Chondrocyte (in vitro differentiated cells): ENCODE data around the gene AQR. TPM values are rescaled to one million over a fixed set of nuclear protein-coding genes. Genes with fewer than 3 reads are reported as not detected.

Experiments
- DNase-seq: peaks from one replicate; pipeline ENCODE4 v3.0.0; 2021; ENCODE audit warnings: mixed read lengths, low spot score
- H3K27ac Mint-ChIP-seq: one replicate; pipeline ENCODE4 v1.8.0; 2021; ENCODE audit warnings: mild to moderate bottlenecking, moderate library complexity, mixed read lengths; ENCODE audit not compliant: unreplicated experiment
- H3K27me3 Mint-ChIP-seq: 2 replicates; pipeline ENCODE4 v1.8.0; 2021; ENCODE audit warnings: low read depth, mixed read lengths
- H3K36me3 Mint-ChIP-seq: 2 replicates; pipeline ENCODE4 v1.8.0; 2021; ENCODE audit warnings: low read depth, mixed read lengths
- H3K4me1 Mint-ChIP-seq: 2 replicates; pipeline ENCODE4 v1.8.0; 2021; ENCODE audit warnings: low read depth, mild to moderate bottlenecking, mixed read lengths
- H3K4me3 Mint-ChIP-seq: one replicate; pipeline ENCODE4 v1.8.0; 2021; ENCODE audit warnings: mild to moderate bottlenecking, moderate library complexity, mixed read lengths; ENCODE audit not compliant: unreplicated experiment
- H3K9me3 Mint-ChIP-seq: 2 replicates; pipeline ENCODE4 v1.8.0; 2021; ENCODE audit warnings: low read depth, mixed read lengths
- CTCF ChIP-seq: fragments of 200-600 bp; sonication (generic); IDR thresholded peaks from 2 replicates; pipeline ENCODE4 v1.5.0; 2021; ENCODE audit warnings: antibody characterized with exemption, mild to moderate bottlenecking, moderate library complexity
- long read RNA-seq: library from polyadenylated mRNA; stranded (forward); transcript quantifications from one replicate; pipeline ENCODE4 v2.0.0, GENCODE V29; 2021
- total RNA-seq: library from RNA; stranded (reverse); gene quantifications from 3 replicates; pipeline ENCODE4 v1.2.1, GENCODE V29; 2021

The AQR gene
- 18.2 to 26.3 TPM (median 19.3 TPM) in 3 replicates for total RNA-seq
- long read RNA-seq, full-length matches to known transcripts = 3 of 6 reads
- long read RNA-seq, partial matches to known transcripts = 0 of 6 reads
- long read RNA-seq, other reads (novel, unspliced or antisense) = 3 of 6 reads

GRCh38 chr15:34969340-34970097 is at the start of gene AQR:
Gene AQR, minus strand, starts transcription at chr15:34969742. Its CDS starts 129 bp downstream, at chr15:34969613.
- peaks cover 29% of the 10 kb centered on the region for H3K4me1 Mint-ChIP-seq
- peak within 1 kb of the TSS; percentile 96 for H3K27ac Mint-ChIP-seq
- peak; percentile 81 for TF ChIP-seq CTCF
- peak; percentile 98 for DNase-seq
- peak within 1 kb of the TSS; percentile 99 for H3K4me3 Mint-ChIP-seq
- no peaks in the 10 kb centered on the region for H3K36me3 Mint-ChIP-seq
- H3K9me3 Mint-ChIP-seq = no peaks in the 10 kb centered on the region
- H3K27me3 Mint-ChIP-seq = no peaks in the 10 kb centered on the region

GRCh38 chr15:35014241-35014640 is 44.7 kb upstream of the AQR start:
- H3K27ac Mint-ChIP-seq = no peak overlapping the region
- no peak for DNase-seq
- H3K27me3 Mint-ChIP-seq = peaks cover 2% of the 10 kb centered on the region
- H3K4me3 Mint-ChIP-seq = no peak overlapping the region
- no peaks in the 10 kb centered on the region for H3K36me3 Mint-ChIP-seq
- H3K9me3 Mint-ChIP-seq = no peaks in the 10 kb centered on the region
- H3K4me1 Mint-ChIP-seq = no peaks in the 10 kb centered on the region
- no peak for TF ChIP-seq CTCF

- no peak overlapping the region for H3K4me3 Mint-ChIP-seq
- no peak overlapping the region for H3K27ac Mint-ChIP-seq
- TF ChIP-seq CTCF = no peak
- H3K27me3 Mint-ChIP-seq = peaks cover 2% of the 10 kb centered on the region
- no peaks in the 10 kb centered on the region for H3K4me1 Mint-ChIP-seq
- H3K36me3 Mint-ChIP-seq = no peaks in the 10 kb centered on the region
- DNase-seq = no peak
- H3K9me3 Mint-ChIP-seq = no peaks in the 10 kb centered on the region
Measured at GRCh38 chr15:35013370-35013769, 43.8 kb upstream of the AQR start.

- H3K36me3 Mint-ChIP-seq = no peaks in the 10 kb centered on the region
- DNase-seq = no peak
- no peaks in the 10 kb centered on the region for H3K27me3 Mint-ChIP-seq
- TF ChIP-seq CTCF = no peak
- no peak overlapping the region for H3K4me3 Mint-ChIP-seq
- no peak overlapping the region for H3K27ac Mint-ChIP-seq
- H3K4me1 Mint-ChIP-seq = no peaks in the 10 kb centered on the region
- no peaks in the 10 kb centered on the region for H3K9me3 Mint-ChIP-seq
Measured at GRCh38 chr15:35007397-35007796, 37.9 kb upstream of the AQR start.

- TF ChIP-seq CTCF = no peak
- no peaks in the 10 kb centered on the region for H3K27me3 Mint-ChIP-seq
- H3K36me3 Mint-ChIP-seq = no peaks in the 10 kb centered on the region
- no peak overlapping the region for H3K4me3 Mint-ChIP-seq
- no peaks in the 10 kb centered on the region for H3K4me1 Mint-ChIP-seq
- DNase-seq = no peak
- H3K27ac Mint-ChIP-seq = no peak overlapping the region
- no peaks in the 10 kb centered on the region for H3K9me3 Mint-ChIP-seq
Measured at GRCh38 chr15:35005933-35006332, 36.4 kb upstream of the AQR start.
